ENCODE measurements around the gene GDAP1L1. TPM values are rescaled to one million over a fixed set of nuclear protein-coding genes. Genes with fewer than 3 reads are reported as not detected.

GDAP1L1 gene
- total and polyA plus RNA-seq, 2 donors (not counting 1 experiment from before 2014, with no cell fraction given): not detected

- H3K4me2 ChIP-seq (ENCODE audit: extremely low read depth, insufficient read depth, low read length): no peak overlapping the region
- no peak for DNase-seq (ENCODE audit: low read depth in 2 of 2)
- H3K27ac ChIP-seq (ENCODE audit: insufficient read depth, low read length): no peak overlapping the region
- no peaks in the 10 kb centered on the region for H3K36me3 ChIP-seq (ENCODE audit: control insufficient read depth, insufficient read depth, low read length)
- no peaks in the 10 kb centered on the region for H3K27me3 ChIP-seq (ENCODE audit: control insufficient read depth, insufficient read depth, low read length)
- no peaks in the 10 kb centered on the region for H3K9me3 ChIP-seq (ENCODE audit: control insufficient read depth, insufficient read depth, low read depth, low read length)
- H3K79me2 ChIP-seq (ENCODE audit: control insufficient read depth, insufficient read depth, low read length): no peaks in the 10 kb centered on the region
- H3K4me3 ChIP-seq (replicated peaks in 1 of 4; ENCODE audit: control extremely low read depth in 1 of 4, insufficient read depth in 1 of 4, low read depth in 3 of 4, low read length in 4 of 4): no peak overlapping the region
- no peak overlapping the region for H2AFZ ChIP-seq (ENCODE audit: low read length)
- H3K4me1 ChIP-seq (ENCODE audit: control insufficient read depth, extremely low read depth, insufficient read depth, low read length): no peaks in the 10 kb centered on the region
- H4K20me1 ChIP-seq (ENCODE audit: control insufficient read depth, extremely low read depth, insufficient read depth, low read length): no peaks in the 10 kb centered on the region
- no peak overlapping the region for H3K9ac ChIP-seq (ENCODE audit: insufficient read depth, low read length)
- TF ChIP-seq CTCF (conservative IDR thresholded peaks at IDR 0.05 in 1 of 2, IDR thresholded peaks at IDR 0.05 in 1 of 2; ENCODE audit: low read depth in 1 of 2, low read length in 2 of 2): no peak
- no peak for TF ChIP-seq EZH2 (IDR thresholded peaks at IDR 0.05; ENCODE audit: low read length, missing control alignments)
These were observed 7.0 kb downstream of the GDAP1L1 start for GRCh38 chr20:44254073-44254472.

- no peak overlapping the region for H3K4me3 ChIP-seq (replicated peaks in 1 of 4; ENCODE audit: control extremely low read depth in 1 of 4, insufficient read depth in 1 of 4, low read depth in 3 of 4, low read length in 4 of 4)
- no peaks in the 10 kb centered on the region for H3K36me3 ChIP-seq (ENCODE audit: control insufficient read depth, insufficient read depth, low read length)
- no peaks in the 10 kb centered on the region for H3K9me3 ChIP-seq (ENCODE audit: control insufficient read depth, insufficient read depth, low read depth, low read length)
- no peak overlapping the region for H3K4me2 ChIP-seq (ENCODE audit: extremely low read depth, insufficient read depth, low read length)
- no peaks in the 10 kb centered on the region for H3K79me2 ChIP-seq (ENCODE audit: control insufficient read depth, insufficient read depth, low read length)
- DNase-seq (ENCODE audit: low read depth in 2 of 2): no peak
- no peak overlapping the region for H3K9ac ChIP-seq (ENCODE audit: insufficient read depth, low read length)
- no peak overlapping the region for H3K27ac ChIP-seq (ENCODE audit: insufficient read depth, low read length)
- H4K20me1 ChIP-seq (ENCODE audit: control insufficient read depth, extremely low read depth, insufficient read depth, low read length): no peaks in the 10 kb centered on the region
- TF ChIP-seq EZH2 (IDR thresholded peaks at IDR 0.05; ENCODE audit: low read length, missing control alignments) (no peak), CTCF (conservative IDR thresholded peaks at IDR 0.05 in 1 of 2, IDR thresholded peaks at IDR 0.05 in 1 of 2; ENCODE audit: low read depth in 1 of 2, low read length in 2 of 2) (no peak)
- H3K27me3 ChIP-seq (ENCODE audit: control insufficient read depth, insufficient read depth, low read length): no peaks in the 10 kb centered on the region
- H2AFZ ChIP-seq (ENCODE audit: low read length): no peak overlapping the region
- H3K4me1 ChIP-seq (ENCODE audit: control insufficient read depth, extremely low read depth, insufficient read depth, low read length): no peaks in the 10 kb centered on the region
These were observed 8.8 kb downstream of the GDAP1L1 start for GRCh38 chr20:44255942-44256341.

GRCh38 chr20:44256961-44257360 is 9.9 kb downstream of the GDAP1L1 start:
- Histone ChIP-seq H3K27ac (ENCODE audit: insufficient read depth, low read length) (no peak overlapping the region), H3K4me1 (ENCODE audit: control insufficient read depth, extremely low read depth, insufficient read depth, low read length) (no peaks in the 10 kb centered on the region), H3K9me3 (ENCODE audit: control insufficient read depth, insufficient read depth, low read depth, low read length) (no peaks in the 10 kb centered on the region), H3K27me3 (ENCODE audit: control insufficient read depth, insufficient read depth, low read length) (no peaks in the 10 kb centered on the region), H3K9ac (ENCODE audit: insufficient read depth, low read length) (no peak overlapping the region), H3K4me3 (replicated peaks in 1 of 4; ENCODE audit: control extremely low read depth in 1 of 4, insufficient read depth in 1 of 4, low read depth in 3 of 4, low read length in 4 of 4) (no peak overlapping the region), H2AFZ (ENCODE audit: low read length) (no peak overlapping the region), H3K4me2 (ENCODE audit: extremely low read depth, insufficient read depth, low read length) (no peak overlapping the region), H3K79me2 (ENCODE audit: control insufficient read depth, insufficient read depth, low read length) (no peaks in the 10 kb centered on the region), H3K36me3 (ENCODE audit: control insufficient read depth, insufficient read depth, low read length) (no peaks in the 10 kb centered on the region), H4K20me1 (ENCODE audit: control insufficient read depth, extremely low read depth, insufficient read depth, low read length) (no peaks in the 10 kb centered on the region)
- no peak for DNase-seq (ENCODE audit: low read depth in 2 of 2)
- no peak for TF ChIP-seq CTCF (conservative IDR thresholded peaks at IDR 0.05 in 1 of 2, IDR thresholded peaks at IDR 0.05 in 1 of 2; ENCODE audit: low read depth in 1 of 2, low read length in 2 of 2)
- TF ChIP-seq EZH2 (IDR thresholded peaks at IDR 0.05; ENCODE audit: low read length, missing control alignments): no peak
